OCI-LY3 (cell line): ENCODE results near the gene CCDC38.

Experiments used
- H2AFZ ChIP-seq: fragments of 200-600, 300-600 bp; shearing (Covaris generic); 2 replicates; pipeline ENCODE4 v1.6.0; 2014; ENCODE audit warnings: antibody characterized with exemption, low read depth, low read length
- H3K27ac ChIP-seq: fragments of 200-600, 300-600 bp; sonication (generic); 2 replicates; pipeline ENCODE4 v1.5.1; 2014; ENCODE audit warnings: mild to moderate bottlenecking, low read length, moderate library complexity, mixed read lengths
- H3K27me3 ChIP-seq: fragments of 200-600, 300-600 bp; sonication (generic); 2 replicates; pipeline ENCODE4 v1.6.1; 2014; ENCODE audit warnings: low read depth, low read length, mixed read lengths
- H3K36me3 ChIP-seq: fragments of 200-600, 300-600 bp; sonication (generic); replicated peaks from 2 replicates; pipeline ENCODE3; 2014; ENCODE audit warnings: low read depth, low read length, mixed read lengths
- H3K4me1 ChIP-seq: fragments of 300-600, 200-600 bp; sonication (generic); 2 replicates; pipeline ENCODE4 v1.6.1; 2014; ENCODE audit warnings: low read length, mixed read lengths
- H3K4me2 ChIP-seq: fragments of 200-600, 300-600 bp; sonication (generic); 2 replicates; pipeline ENCODE4 v1.6.1; 2014; ENCODE audit warnings: low read length, mixed read lengths
- H3K4me3 ChIP-seq: fragments of 300-600, 200-600 bp; sonication (generic); 2 replicates; pipeline ENCODE4 v1.5.1; 2014; ENCODE audit warnings: antibody characterized with exemption, mild to moderate bottlenecking, low read length, moderate library complexity
- H3K79me2 ChIP-seq: fragments of 300-600, 200-600 bp; shearing (Covaris generic); 2 replicates; pipeline ENCODE4 v1.6.1; 2014; ENCODE audit warnings: mild to moderate bottlenecking, low read length, mixed read lengths
- H3K9ac ChIP-seq: fragments of 300-600, 200-600 bp; shearing (Covaris generic); 2 replicates; pipeline ENCODE4 v1.6.0; 2014; ENCODE audit warnings: mild to moderate bottlenecking, low read length, moderate library complexity
- H3K9me3 ChIP-seq: fragments of 200-600, 300-600 bp; shearing (Covaris generic); 2 replicates; pipeline ENCODE4 v1.6.1; 2014; ENCODE audit warnings: low read length, mixed read lengths; ENCODE audit not compliant: insufficient read depth
- H4K20me1 ChIP-seq: fragments of 200-600, 300-600 bp; sonication (generic); 2 replicates; pipeline ENCODE4 v1.6.1; 2016; ENCODE audit warnings: low read length, mixed read lengths; ENCODE audit not compliant: insufficient read depth
- CTCF ChIP-seq: fragments of 200-600, 300-600 bp; sonication (generic); IDR thresholded peaks from 2 replicates; pipeline ENCODE4 v1.5.1; 2014; ENCODE audit warnings: antibody characterized with exemption, low read length, low read depth
- EZH2phosphoT487 ChIP-seq: fragments of 200-600 bp; shearing (Covaris generic); IDR thresholded peaks from 2 replicates; pipeline ENCODE4 v1.6.1; 2018; ENCODE audit warnings: antibody characterized with exemption, mixed run types, low read depth

Gene CCDC38

GRCh38 chr12:95960241-95960640, 17.8 kb upstream of the CCDC38 start:
- no peaks in the 10 kb centered on the region for H3K36me3 ChIP-seq

DNA sequence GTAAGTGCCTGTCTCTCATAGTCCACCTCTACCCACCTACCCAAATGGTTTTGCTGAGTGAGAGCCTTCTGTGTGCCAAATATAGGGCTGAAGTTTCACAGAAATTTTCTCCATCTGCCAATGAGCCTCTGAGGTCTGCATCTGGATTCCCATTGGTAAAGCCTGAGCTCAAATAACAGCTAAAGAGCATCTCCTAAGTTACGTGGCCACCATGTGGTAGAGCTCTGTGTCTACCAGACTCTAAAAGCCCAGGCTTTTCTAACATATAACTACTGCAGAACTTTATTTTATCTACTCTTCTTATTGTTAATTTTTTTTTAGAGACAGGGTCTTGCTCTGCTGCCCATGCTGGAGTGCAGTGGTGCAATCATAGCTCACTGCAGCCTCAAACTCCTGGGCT, 16.7 kb upstream of the CCDC38 start:
- Histone ChIP-seq H3K9ac (no peak overlapping the region), H3K27me3 (0 out of 2 replicates have a peak, but pooled peaks cover 4% of the 10 kb centered on the region)
- no peak for TF ChIP-seq EZH2phosphoT487
- TF ChIP-seq CTCF = peak; percentile 21

More at GRCh38 chr12:95960241-95960640, 17.8 kb upstream of the CCDC38 start:
- peak overlapping the region; percentile 52 for H3K4me2 ChIP-seq
- H3K79me2 ChIP-seq = no peaks in the 10 kb centered on the region
- peak overlapping the region; percentile 43 for H3K4me3 ChIP-seq
- no peaks in the 10 kb centered on the region for H3K9me3 ChIP-seq
- H2AFZ ChIP-seq = peak overlapping the region; percentile 81; the same call in 1 of the 2 replicates
- no peaks in the 10 kb centered on the region for H4K20me1 ChIP-seq
- TF ChIP-seq CTCF (no peak), EZH2phosphoT487 (no peak)
- no peaks in the 10 kb centered on the region for H3K4me1 ChIP-seq
- no peak overlapping the region for H3K27ac ChIP-seq
- no peak overlapping the region for H3K9ac ChIP-seq
- H3K27me3 ChIP-seq = no peaks in the 10 kb centered on the region

DNA sequence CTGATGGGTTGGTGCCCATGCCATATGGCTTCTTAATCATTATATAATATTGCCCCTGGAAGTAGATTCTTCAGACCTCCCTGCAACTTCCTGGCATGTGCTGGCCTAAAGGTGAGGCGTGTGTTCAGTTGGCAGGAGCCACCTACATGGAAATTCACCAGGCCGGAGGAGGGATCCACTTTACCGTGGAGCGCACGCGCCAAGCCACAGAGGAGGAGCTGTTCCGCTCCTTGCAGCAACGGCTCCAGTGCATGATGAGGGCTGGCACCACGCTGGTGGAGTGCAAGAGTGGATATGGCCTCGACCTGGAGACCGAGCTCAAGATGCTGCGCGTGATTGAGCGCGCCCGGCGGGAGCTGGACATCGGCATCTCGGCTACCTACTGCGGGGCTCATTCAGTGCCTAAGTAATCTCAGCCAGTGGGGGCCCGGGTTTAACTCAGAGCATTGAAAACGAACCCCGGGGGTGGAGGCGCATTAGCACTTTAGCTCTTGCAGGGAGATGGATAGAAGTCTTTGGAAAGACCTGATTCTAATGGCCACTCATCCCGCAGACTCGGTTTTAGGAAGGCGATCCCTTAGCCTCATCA, 14.2 kb upstream of the CCDC38 start:
- Histone ChIP-seq H3K79me2 (no peaks in the 10 kb centered on the region), H3K4me3 (no peak overlapping the region), H3K9me3 (no peaks in the 10 kb centered on the region), H3K9ac (no peak overlapping the region), H3K4me1 (no peaks in the 10 kb centered on the region), H3K27ac (no peak overlapping the region), H3K4me2 (no peak overlapping the region), H3K36me3 (no peaks in the 10 kb centered on the region), H3K27me3 (0 out of 2 replicates have a peak, but pooled peaks cover 8% of the 10 kb centered on the region), H2AFZ (no peak overlapping the region), H4K20me1 (no peaks in the 10 kb centered on the region)
- TF ChIP-seq EZH2phosphoT487 (no peak), CTCF (no peak)

More for the DNA sequence above, 16.7 kb upstream of the CCDC38 start:
- Histone ChIP-seq H3K79me2 (no peaks in the 10 kb centered on the region), H3K9me3 (no peaks in the 10 kb centered on the region), H3K4me3 (no peak overlapping the region), H4K20me1 (no peaks in the 10 kb centered on the region), H3K36me3 (no peaks in the 10 kb centered on the region), H2AFZ (no peak overlapping the region), H3K27ac (no peak overlapping the region), H3K4me1 (no peaks in the 10 kb centered on the region), H3K4me2 (no peak overlapping the region)

GRCh38 chr12:95955549-95956159, 13.2 kb upstream of the CCDC38 start:
- H3K9ac ChIP-seq = no peak overlapping the region
- H3K27ac ChIP-seq = no peak overlapping the region
- TF ChIP-seq EZH2phosphoT487 = no peak
- no peak for TF ChIP-seq CTCF
- H3K4me2 ChIP-seq = no peak overlapping the region
- H3K79me2 ChIP-seq = no peaks in the 10 kb centered on the region
- H4K20me1 ChIP-seq = no peaks in the 10 kb centered on the region
- no peaks in the 10 kb centered on the region for H3K4me1 ChIP-seq
- H3K9me3 ChIP-seq = no peaks in the 10 kb centered on the region
- H2AFZ ChIP-seq = no peak overlapping the region
- 0 out of 2 replicates have a peak, but pooled peaks cover 8% of the 10 kb centered on the region for H3K27me3 ChIP-seq
- no peaks in the 10 kb centered on the region for H3K36me3 ChIP-seq
- H3K4me3 ChIP-seq = no peak overlapping the region
